GM12878 (cell line): Measurements from ENCODE around the gene SRP14. TPM values are rescaled to one million over a fixed set of nuclear protein-coding genes. Genes with fewer than 3 reads are reported as not detected.

Source experiments
- ATAC-seq: fragments of 200-7000 bp; cut with Tn5 transposase; 3 replicates; pipeline ENCODE4 v1.9.1; 2020; ENCODE audit warnings: mild to moderate bottlenecking, moderate library complexity
- BruUV-seq: library from RNA; stranded (reverse); fragments of 400-500 nt; replicated peaks from 2 replicates; lab custom pipeline; 2021; lab: Mats Ljungman, UMichigan
- CTCF ChIA-PET: fragments of 300-600 bp; sonication (Branson Sonifier 250); formaldehyde crosslinking; extraction: SDS; loops from one replicate; lab custom pipeline; 2021; ENCODE audit warnings: inconsistent platforms; lab: Yijun Ruan, JAX
- POLR2A ChIA-PET: fragments of 350-600 bp; formaldehyde crosslinking; extraction: SDS; loops from one replicate; lab custom pipeline; 2021; ENCODE audit warnings: inconsistent platforms; lab: Charles Lee
- RAD21 ChIA-PET: fragments of 300-600 bp; sonication (Branson Sonifier 250); formaldehyde crosslinking; loops from one replicate; lab custom pipeline; 2023; ENCODE audit warnings: antibody characterized with exemption; ENCODE audit not compliant: unreplicated experiment; lab: Charles Lee
- SMC1A ChIA-PET: fragments of 300-600 bp; sonication (Branson Sonifier 250); formaldehyde crosslinking; loops from one replicate; lab custom pipeline; 2023; ENCODE audit not compliant: unreplicated experiment, uncharacterized antibody; lab: Charles Lee
- DNase-seq: peaks from one replicate; pipeline ENCODE4 v3.0.0-alpha.2; 2011; ENCODE audit warnings: low read depth, low spot score
- FAIRE-seq: peaks from 3 replicates; lab custom pipeline; 2011; peaks lifted over from hg19 to GRCh38; lab: Jason Lieb, UNC
- H2AFZ ChIP-seq: 2 replicates; pipeline ENCODE4 v1.6.0; 2011; ENCODE audit warnings: low read depth, low read length, control low read depth; ENCODE audit not compliant: control insufficient read depth
- H3K27ac ChIP-seq: 2 replicates; pipeline ENCODE4 v1.5.1; 2011; ENCODE audit warnings: control low read depth; ENCODE audit not compliant: control insufficient read depth, insufficient read depth
- H3K27me3 ChIP-seq, 2 experiments: replicated peaks in 1 of 2; 2 replicates each; pipeline versions ENCODE4 v1.6.0 to v1.6.1; 2011; ENCODE audit warnings: low read length in 1 of 2; ENCODE audit not compliant: control insufficient read depth in 2 of 2, insufficient read depth in 2 of 2
- H3K36me3 ChIP-seq, 2 experiments: 2 replicates each; pipeline ENCODE4 v1.5.1; 2011; ENCODE audit warnings: low read length in 1 of 2; ENCODE audit not compliant: control insufficient read depth in 2 of 2, insufficient read depth in 2 of 2
- H3K4me1 ChIP-seq: 2 replicates; pipeline ENCODE4 v1.6.1; 2011; ENCODE audit warnings: mild to moderate bottlenecking, low read length, moderate library complexity, mixed read lengths; ENCODE audit not compliant: control insufficient read depth, insufficient read depth
- H3K4me2 ChIP-seq: 2 replicates; pipeline ENCODE4 v1.6.0; 2011; ENCODE audit warnings: control low read depth; ENCODE audit not compliant: control insufficient read depth, insufficient read depth
- H3K4me3 ChIP-seq: fragments of 200-600 bp; sonication (generic); 2 replicates; pipeline ENCODE4 v1.5.1; 2016
- H3K79me2 ChIP-seq: 2 replicates; pipeline ENCODE4 v1.6.0; 2011; ENCODE audit warnings: low read length; ENCODE audit not compliant: control insufficient read depth, insufficient read depth
- H3K9ac ChIP-seq: 2 replicates; pipeline ENCODE4 v1.8.0; 2011; ENCODE audit warnings: low read length, control low read depth, mixed read lengths; ENCODE audit not compliant: control insufficient read depth, insufficient read depth
- H3K9me3 ChIP-seq: replicated peaks from 3 replicates; pipeline ENCODE4 v1.5.1; 2011; ENCODE audit warnings: mild to moderate bottlenecking, low read length; ENCODE audit not compliant: control insufficient read depth, insufficient read depth
- H4K20me1 ChIP-seq: 2 replicates; pipeline ENCODE4 v1.6.0; 2011; ENCODE audit not compliant: control insufficient read depth, insufficient read depth
- CBFB ChIP-seq: IDR thresholded peaks from 2 replicates; pipeline ENCODE4 v1.6.1; 2016; ENCODE audit warnings: antibody characterized with exemption, low read depth
- PRDM15 ChIP-seq: fragments of 450-650 bp; formaldehyde crosslinking; IDR thresholded peaks from 2 replicates; pipeline ENCODE4 v1.4.0; 2020; ENCODE audit warnings: mild to moderate bottlenecking, moderate library complexity
- SMAD5 ChIP-seq: IDR thresholded peaks from 2 replicates; pipeline ENCODE4 v1.6.1; 2016; ENCODE audit warnings: antibody characterized with exemption, low read depth
- STAT1 ChIP-seq: fragments of 450-650 bp; conservative IDR thresholded peaks from 2 replicates; pipeline ENCODE4 v1.6.1; 2014; ENCODE audit warnings: antibody characterized with exemption, mild to moderate bottlenecking
- TCF3 ChIP-seq: IDR thresholded peaks from 2 replicates; pipeline ENCODE4 v1.6.1; 2012; ENCODE audit warnings: low read depth, mild to moderate bottlenecking, low read length, borderline replicate concordance; ENCODE audit not compliant: insufficient read depth
- ZBTB11 ChIP-seq: fragments of 450-650 bp; formaldehyde crosslinking; IDR thresholded peaks from 2 replicates; pipeline ENCODE4 v1.5.0; 2022; ENCODE audit warnings: mild to moderate bottlenecking, missing genetic modification characterization
- WGBS: methylation state at CpG from one replicate; pipeline ENCODE4 v1.1.6; 2016; ENCODE audit warnings: low lambda C conversion rate; ENCODE audit not compliant: insufficient replicate concordance, insufficient coverage; ENCODE audit errors: missing lambda C conversion rate; 5-methylcytosine and 5-hydroxymethylcytosine counted together
- in situ Hi-C: fragments of 300-500 bp; cut with MboI; formaldehyde crosslinking; loops from 9 replicates; pipeline ENCODE4 v1.14.3; 2018; ENCODE audit warnings: mixed read lengths
- intact Hi-C: fragments of 100-400 bp; cut with micrococcal nuclease; formaldehyde crosslinking; loops from one replicate; pipeline ENCODE4 v1.14.2; 2022; ENCODE audit not compliant: unreplicated experiment
- polyA plus RNA-seq, 11 experiments: library from polyadenylated mRNA; depleted of rRNA in 4 of 11; unstranded in 6 of 11; stranded (reverse) in 5 of 11; fragments of >200 nt; fragmentation: Nextera tagmentation in 4 of 11; fragmentation: Illumina TruSeq in 1 of 11; extraction: Ambion mirVana in 4 of 11; extraction: Trizol in 1 of 11; gene quantifications; 1 replicate in 1 of 11; 2 replicates in 10 of 11; pipeline versions ENCODE4 v1.2.1 to v1.2.3, GENCODE V29; 2011 to 2016; ENCODE audit warnings: inconsistent platforms in 2 of 11, missing spikeins in 2 of 11, low read depth in 1 of 11
- total RNA-seq, 4 experiments: library from RNA; depleted of rRNA in 3 of 4; stranded (reverse); fragments of >200 nt in 3 of 4; fragmentation: Illumina TruSeq in 1 of 4; extraction: Trizol in 1 of 4; gene quantifications; 2 replicates each; pipeline versions ENCODE4 v1.2.1 to v1.2.3, GENCODE V29; 2013 to 2021
- TF ChIP-seq, protein P1 (sequence below): fragments of 450-650 bp; IDR thresholded peaks from 2 replicates; pipeline ENCODE4 v1.6.1; 2017; ENCODE audit warnings: antibody characterized with exemption, mild to moderate bottlenecking, moderate library complexity
- TF ChIP-seq, protein P2 (sequence below): fragments of 450-650 bp; conservative IDR thresholded peaks from 2 replicates; pipeline ENCODE4 v1.6.1; 2017; ENCODE audit warnings: mild to moderate bottlenecking, moderate library complexity

The SRP14 gene
- total and polyA plus RNA-seq, 10 of the 15 experiments (the other 5 are each of a cell fraction or from before 2014, with no cell fraction given): 141 to 1,182 (median 493) TPM

GRCh38 chr15:40040293-40040635 is 1.3 kb upstream of the SRP14 start:
- Histone ChIP-seq H3K27ac (peak overlapping the region; percentile 78), H4K20me1 (no peaks in the 10 kb centered on the region), H3K36me3 (peaks cover 0 to 9% of the 10 kb centered on the region in 2 experiments; a peak in 2 of 4 replicates), H3K9ac (peak overlapping the region; percentile 92), H3K9me3 (no peaks in the 10 kb centered on the region), H2AFZ (no peak overlapping the region), H3K4me3 (peak overlapping the region; percentile 89), H3K4me2 (peak overlapping the region; percentile 98), H3K27me3 (no peaks in the 10 kb centered on the region), H3K79me2 (peaks cover 35% of the 10 kb centered on the region), H3K4me1 (peaks cover 21% of the 10 kb centered on the region)
- RAD21 ChIA-PET: interaction anchor here (0.9 to 5.0 kb wide), 9 partner anchors 8 to 297 kb away, joined by 3 to 76 read pairs (median 3); partner anchors contain the start of genes BMF and FSIP1
- SMC1A ChIA-PET: interaction anchor here (1.1 to 23.0 kb wide), 12 partner anchors 8 to 235 kb away, joined by 3 to 1082 read pairs (median 4); partner anchors contain the start of gene BMF
- TF ChIP-seq STAT1 (no peak), TCF3 (no peak), CBFB (no peak), PRDM15 (no peak), SMAD5 (no peak), ZBTB11 (CRISPR knock-in tag) (no peak)
- TF ChIP-seq, protein P1, sequence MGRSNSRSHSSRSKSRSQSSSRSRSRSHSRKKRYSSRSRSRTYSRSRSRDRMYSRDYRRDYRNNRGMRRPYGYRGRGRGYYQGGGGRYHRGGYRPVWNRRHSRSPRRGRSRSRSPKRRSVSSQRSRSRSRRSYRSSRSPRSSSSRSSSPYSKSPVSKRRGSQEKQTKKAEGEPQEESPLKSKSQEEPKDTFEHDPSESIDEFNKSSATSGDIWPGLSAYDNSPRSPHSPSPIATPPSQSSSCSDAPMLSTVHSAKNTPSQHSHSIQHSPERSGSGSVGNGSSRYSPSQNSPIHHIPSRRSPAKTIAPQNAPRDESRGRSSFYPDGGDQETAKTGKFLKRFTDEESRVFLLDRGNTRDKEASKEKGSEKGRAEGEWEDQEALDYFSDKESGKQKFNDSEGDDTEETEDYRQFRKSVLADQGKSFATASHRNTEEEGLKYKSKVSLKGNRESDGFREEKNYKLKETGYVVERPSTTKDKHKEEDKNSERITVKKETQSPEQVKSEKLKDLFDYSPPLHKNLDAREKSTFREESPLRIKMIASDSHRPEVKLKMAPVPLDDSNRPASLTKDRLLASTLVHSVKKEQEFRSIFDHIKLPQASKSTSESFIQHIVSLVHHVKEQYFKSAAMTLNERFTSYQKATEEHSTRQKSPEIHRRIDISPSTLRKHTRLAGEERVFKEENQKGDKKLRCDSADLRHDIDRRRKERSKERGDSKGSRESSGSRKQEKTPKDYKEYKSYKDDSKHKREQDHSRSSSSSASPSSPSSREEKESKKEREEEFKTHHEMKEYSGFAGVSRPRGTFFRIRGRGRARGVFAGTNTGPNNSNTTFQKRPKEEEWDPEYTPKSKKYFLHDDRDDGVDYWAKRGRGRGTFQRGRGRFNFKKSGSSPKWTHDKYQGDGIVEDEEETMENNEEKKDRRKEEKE: no peak
- TF ChIP-seq, protein P2, sequence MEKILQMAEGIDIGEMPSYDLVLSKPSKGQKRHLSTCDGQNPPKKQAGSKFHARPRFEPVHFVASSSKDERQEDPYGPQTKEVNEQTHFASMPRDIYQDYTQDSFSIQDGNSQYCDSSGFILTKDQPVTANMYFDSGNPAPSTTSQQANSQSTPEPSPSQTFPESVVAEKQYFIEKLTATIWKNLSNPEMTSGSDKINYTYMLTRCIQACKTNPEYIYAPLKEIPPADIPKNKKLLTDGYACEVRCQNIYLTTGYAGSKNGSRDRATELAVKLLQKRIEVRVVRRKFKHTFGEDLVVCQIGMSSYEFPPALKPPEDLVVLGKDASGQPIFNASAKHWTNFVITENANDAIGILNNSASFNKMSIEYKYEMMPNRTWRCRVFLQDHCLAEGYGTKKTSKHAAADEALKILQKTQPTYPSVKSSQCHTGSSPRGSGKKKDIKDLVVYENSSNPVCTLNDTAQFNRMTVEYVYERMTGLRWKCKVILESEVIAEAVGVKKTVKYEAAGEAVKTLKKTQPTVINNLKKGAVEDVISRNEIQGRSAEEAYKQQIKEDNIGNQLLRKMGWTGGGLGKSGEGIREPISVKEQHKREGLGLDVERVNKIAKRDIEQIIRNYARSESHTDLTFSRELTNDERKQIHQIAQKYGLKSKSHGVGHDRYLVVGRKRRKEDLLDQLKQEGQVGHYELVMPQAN: no peak
- intact Hi-C loops: loop anchor here (5.0 kb wide), 1 partner anchor 253 kb away; no protein-coding TSS in a partner anchor
- CTCF ChIA-PET: interaction anchor here (0.8 to 11.8 kb wide), 11 partner anchors 8 to 240 kb away, joined by 3 to 776 read pairs (median 5); partner anchors contain the start of gene BMF
- FAIRE-seq (no peak), ATAC-seq (no peak), DNase-seq (no peak)
- in situ Hi-C loops: loop anchor here (10.0 kb wide), 1 partner anchor 155 kb away; no protein-coding TSS in a partner anchor
- WGBS: 88% methylated on average over 6 of the region's 6 CpGs
- no TSS peak for BruUV-seq
- POLR2A ChIA-PET: interaction anchor here (0.9 to 4.0 kb wide), 9 partner anchors 9 to 258 kb away, joined by 3 to 25 read pairs (median 4); partner anchors contain the start of genes BMF and FSIP1
